Prostate gland (tissue), 2 donors: ENCODE measurements around the gene PARVB.

Experiments used
- POLR2A ChIP-seq: fragments of 450-650 bp; IDR thresholded peaks from one replicate; pipeline ENCODE4 v1.6.1; 2016; ENCODE audit warnings: antibody characterized with exemption, mild to moderate bottlenecking
- POLR2AphosphoS5 ChIP-seq: sonication (generic); formaldehyde crosslinking; IDR thresholded peaks from one replicate; pipeline ENCODE4 v1.6.1; 2017; ENCODE audit warnings: antibody characterized with exemption
- TF ChIP-seq, protein P1 (sequence below), 4 experiments: fragments of 200-600 bp in 2 of 4; fragments of 450-650 bp in 2 of 4; sonication (generic) in 2 of 4; IDR thresholded peaks; 1 replicate in 3 of 4; 2 replicates in 1 of 4; pipeline ENCODE4 v1.5.1; 2016 to 2019; ENCODE audit warnings: antibody characterized with exemption in 4 of 4, mild to moderate bottlenecking in 2 of 4, moderate library complexity in 2 of 4

DNA sequence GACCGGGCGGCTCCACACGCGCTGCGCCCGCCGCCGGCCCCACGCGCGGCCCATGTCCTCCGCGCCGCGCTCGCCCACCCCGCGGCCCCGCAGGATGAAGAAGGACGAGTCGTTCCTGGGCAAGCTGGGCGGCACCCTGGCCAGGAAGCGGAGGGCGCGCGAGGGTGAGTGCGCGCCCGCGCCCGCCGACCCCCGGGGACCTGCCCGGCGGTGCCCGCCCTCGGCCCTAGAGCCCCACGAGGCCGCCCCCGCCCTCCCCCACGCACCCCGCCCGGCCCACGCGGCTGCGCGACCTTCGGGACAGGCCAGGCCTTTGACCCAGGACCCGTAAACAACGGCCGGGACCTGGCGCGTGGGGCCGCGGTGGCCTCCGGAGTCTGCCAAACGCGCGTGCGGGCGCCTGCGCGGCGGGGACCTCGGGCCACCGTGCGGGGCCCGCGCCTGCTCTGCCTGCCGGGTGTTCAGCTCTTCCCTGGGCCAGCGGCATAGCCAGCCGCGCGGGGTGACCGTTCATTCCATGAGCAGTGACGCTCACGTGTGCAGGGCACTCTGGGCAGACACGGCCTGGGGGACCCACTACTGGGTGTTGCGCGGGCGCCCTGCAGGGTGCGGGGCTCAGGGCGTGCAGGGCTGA, at the start of gene PARVB:
- TF ChIP-seq POLR2A (no peak), POLR2AphosphoS5 (no peak)
- TF ChIP-seq, protein P1, sequence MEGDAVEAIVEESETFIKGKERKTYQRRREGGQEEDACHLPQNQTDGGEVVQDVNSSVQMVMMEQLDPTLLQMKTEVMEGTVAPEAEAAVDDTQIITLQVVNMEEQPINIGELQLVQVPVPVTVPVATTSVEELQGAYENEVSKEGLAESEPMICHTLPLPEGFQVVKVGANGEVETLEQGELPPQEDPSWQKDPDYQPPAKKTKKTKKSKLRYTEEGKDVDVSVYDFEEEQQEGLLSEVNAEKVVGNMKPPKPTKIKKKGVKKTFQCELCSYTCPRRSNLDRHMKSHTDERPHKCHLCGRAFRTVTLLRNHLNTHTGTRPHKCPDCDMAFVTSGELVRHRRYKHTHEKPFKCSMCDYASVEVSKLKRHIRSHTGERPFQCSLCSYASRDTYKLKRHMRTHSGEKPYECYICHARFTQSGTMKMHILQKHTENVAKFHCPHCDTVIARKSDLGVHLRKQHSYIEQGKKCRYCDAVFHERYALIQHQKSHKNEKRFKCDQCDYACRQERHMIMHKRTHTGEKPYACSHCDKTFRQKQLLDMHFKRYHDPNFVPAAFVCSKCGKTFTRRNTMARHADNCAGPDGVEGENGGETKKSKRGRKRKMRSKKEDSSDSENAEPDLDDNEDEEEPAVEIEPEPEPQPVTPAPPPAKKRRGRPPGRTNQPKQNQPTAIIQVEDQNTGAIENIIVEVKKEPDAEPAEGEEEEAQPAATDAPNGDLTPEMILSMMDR (IDR thresholded peaks at IDR 0.05), result no peak
